ENCODE data around the gene TTC9B. TPM values are rescaled to one million over a fixed set of nuclear protein-coding genes. Genes with fewer than 3 reads are reported as not detected.

TTC9B gene
- total RNA-seq, 1 experiment from 2014 or later, result 0.59 TPM

DNA sequence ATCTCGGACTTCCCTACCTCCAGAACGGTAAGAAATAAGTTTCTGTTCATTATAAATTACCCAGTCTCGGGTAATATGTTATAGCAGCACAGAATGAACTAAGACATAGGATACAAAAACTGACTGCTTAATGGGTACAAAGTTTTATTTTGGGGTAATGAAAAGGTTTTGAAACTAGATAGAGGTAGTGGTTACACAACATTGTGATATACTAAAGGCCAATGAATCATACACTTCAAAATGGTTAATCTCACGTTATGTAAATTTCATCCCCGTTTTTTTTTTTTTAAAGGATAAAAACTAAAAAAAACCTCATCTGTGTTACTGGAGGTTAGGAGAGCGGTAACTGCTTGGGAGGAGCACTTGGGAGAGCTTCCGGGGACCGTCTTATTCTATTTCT is 43.4 kb upstream of the TTC9B start:
- H3K27me3 ChIP-seq (ENCODE audit: insufficient read depth, low read depth), result no peaks in the 10 kb centered on the region
- DNase-seq, result no peak
- no peak overlapping the region for H3K27ac ChIP-seq
- H2AFZ ChIP-seq, result no peak overlapping the region
- H3K9me2 ChIP-seq (ENCODE audit: insufficient read depth), result no peaks in the 10 kb centered on the region
- H3K4me1 ChIP-seq (replicated peaks; ENCODE audit: insufficient read depth), result peaks cover 13% of the 10 kb centered on the region
- H3K36me3 ChIP-seq (ENCODE audit: low read depth), result no peaks in the 10 kb centered on the region
- H3F3A ChIP-seq (ENCODE audit: insufficient read depth, low read depth), result peaks cover 28% of the 10 kb centered on the region; the same call in 1 of the 2 replicates
- intact Hi-C loops (cut with micrococcal nuclease; ENCODE audit: unreplicated experiment), result no loop called here
- TF ChIP-seq CTCF (conservative IDR thresholded peaks at IDR 0.05), result no peak
- no peak for TF ChIP-seq EZH2 (IDR thresholded peaks at IDR 0.05; ENCODE audit: low read depth)
- no peaks in the 10 kb centered on the region for H3K9me3 ChIP-seq (ENCODE audit: insufficient read depth, low read depth)
- ChIA-PET CTCF (no interaction called here), POLR2A (ENCODE audit: unreplicated experiment) (no interaction called here)
- peaks cover 49% of the 10 kb centered on the region for H4K20me1 ChIP-seq (ENCODE audit: insufficient read depth)
- no TSS peak for BruUV-seq (replicated peaks)
- H3K79me2 ChIP-seq (ENCODE audit: low read depth), result peaks cover 32% of the 10 kb centered on the region
- no peak overlapping the region for H3K4me3 ChIP-seq
- H3K4me2 ChIP-seq, result no peak overlapping the region

DNA sequence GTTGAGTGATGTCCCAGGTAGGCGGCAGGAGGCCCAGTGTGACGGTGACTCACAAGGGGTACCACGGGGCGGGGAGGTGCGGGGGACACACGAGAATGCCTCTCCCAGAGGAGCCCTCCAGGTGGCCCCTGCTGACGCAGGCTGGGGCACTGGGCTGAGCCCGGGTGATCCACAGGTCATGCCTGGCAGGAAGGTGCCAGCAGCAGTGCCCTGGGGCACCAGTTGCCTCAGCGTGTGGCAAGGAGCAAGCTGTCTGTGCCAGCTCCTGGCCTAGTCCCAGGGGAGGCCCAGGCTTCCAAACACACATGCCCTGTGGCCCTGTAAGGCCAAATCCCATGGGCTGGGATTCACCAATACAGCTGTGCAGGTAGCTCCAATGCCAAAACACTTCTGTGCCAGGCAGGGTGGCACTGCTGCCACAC is 38.9 kb upstream of the TTC9B start:
- peaks cover 21% of the 10 kb centered on the region for H3K4me1 ChIP-seq (replicated peaks; ENCODE audit: insufficient read depth)
- POLR2A ChIA-PET (ENCODE audit: unreplicated experiment), result interaction anchor here (0.6 kb wide), 2 partner anchors 50 to 1678 kb away, joined by 3 to 8 read pairs; no protein-coding TSS in a partner anchor
- H3K36me3 ChIP-seq (ENCODE audit: low read depth), result peaks cover 11% of the 10 kb centered on the region; the same call in 1 of the 2 replicates
- peaks cover 43% of the 10 kb centered on the region for H4K20me1 ChIP-seq (ENCODE audit: insufficient read depth)
- H3K9me2 ChIP-seq (ENCODE audit: insufficient read depth), result no peaks in the 10 kb centered on the region
- intact Hi-C loops (cut with micrococcal nuclease; ENCODE audit: unreplicated experiment), result loop anchor here (1.0 kb wide), 1 partner anchor 28 kb away; the partner anchor contains the start of gene AKT2
- BruUV-seq (replicated peaks), result no TSS peak
- H2AFZ ChIP-seq, result no peak overlapping the region
- CTCF ChIA-PET, result no interaction called here
- H3K27me3 ChIP-seq (ENCODE audit: insufficient read depth, low read depth), result no peaks in the 10 kb centered on the region
- peak overlapping the region; percentile 57 for H3K27ac ChIP-seq
- peaks cover 40% of the 10 kb centered on the region for H3K79me2 ChIP-seq (ENCODE audit: low read depth)
- TF ChIP-seq CTCF (conservative IDR thresholded peaks at IDR 0.05) (no peak), EZH2 (IDR thresholded peaks at IDR 0.05; ENCODE audit: low read depth) (no peak)
- H3K9me3 ChIP-seq (ENCODE audit: insufficient read depth, low read depth), result no peaks in the 10 kb centered on the region
- no peak overlapping the region for H3K4me3 ChIP-seq
- peak; percentile 91 to 96 for DNase-seq
- peaks cover 32% of the 10 kb centered on the region; the same call in 1 of the 2 replicates for H3F3A ChIP-seq (ENCODE audit: insufficient read depth, low read depth)
- H3K4me2 ChIP-seq, result peak overlapping the region; percentile 28

DNA sequence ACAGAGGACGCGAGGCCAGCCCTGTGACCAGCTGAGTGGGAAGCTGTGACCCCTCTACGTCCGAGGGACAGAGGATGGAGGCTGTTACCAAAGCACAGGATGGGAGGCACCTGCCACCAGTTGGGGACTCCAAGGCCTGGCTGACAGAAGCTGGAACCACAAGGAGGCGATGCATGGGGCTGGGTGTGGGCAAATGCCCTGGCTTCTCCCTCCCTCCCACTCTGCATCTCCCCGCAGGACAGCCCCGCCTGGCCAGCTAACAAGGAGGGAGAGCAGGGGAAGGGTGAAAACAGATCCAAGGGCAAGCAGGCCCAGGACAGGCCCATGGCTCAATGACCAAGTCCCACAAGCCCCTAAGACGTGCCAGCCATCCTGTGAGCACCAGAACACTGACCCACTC is 38.3 kb upstream of the TTC9B start:
- H3K79me2 ChIP-seq (ENCODE audit: low read depth), result peaks cover 40% of the 10 kb centered on the region
- intact Hi-C loops (cut with micrococcal nuclease; ENCODE audit: unreplicated experiment), result no loop called here
- CTCF ChIA-PET, result no interaction called here
- H3K27ac ChIP-seq, result peak overlapping the region; percentile 57
- H3K27me3 ChIP-seq (ENCODE audit: insufficient read depth, low read depth), result no peaks in the 10 kb centered on the region
- H3K9me3 ChIP-seq (ENCODE audit: insufficient read depth, low read depth), result no peaks in the 10 kb centered on the region
- H2AFZ ChIP-seq, result no peak overlapping the region
- DNase-seq, result no peak
- TF ChIP-seq CTCF (conservative IDR thresholded peaks at IDR 0.05) (no peak), EZH2 (IDR thresholded peaks at IDR 0.05; ENCODE audit: low read depth) (no peak)
- H3K4me1 ChIP-seq (replicated peaks; ENCODE audit: insufficient read depth), result peaks cover 21% of the 10 kb centered on the region
- no peak overlapping the region for H3K4me3 ChIP-seq
- peaks cover 43% of the 10 kb centered on the region for H4K20me1 ChIP-seq (ENCODE audit: insufficient read depth)
- H3K4me2 ChIP-seq, result peak overlapping the region; percentile 28; the same call in 1 of the 2 replicates
- H3F3A ChIP-seq (ENCODE audit: insufficient read depth, low read depth), result peaks cover 32% of the 10 kb centered on the region; the same call in 1 of the 2 replicates
- POLR2A ChIA-PET (ENCODE audit: unreplicated experiment), result no interaction called here
- peaks cover 11% of the 10 kb centered on the region; the same call in 1 of the 2 replicates for H3K36me3 ChIP-seq (ENCODE audit: low read depth)
- TSS peak; percentile 19 for BruUV-seq (replicated peaks)
- no peaks in the 10 kb centered on the region for H3K9me2 ChIP-seq (ENCODE audit: insufficient read depth)
